Measurements from ENCODE around the gene SSRP1. TPM values are rescaled to one million over a fixed set of nuclear protein-coding genes. Genes with fewer than 3 reads are reported as not detected.

The SSRP1 gene
- total RNA-seq, 1 experiment from 2014 or later: 399 TPM

GRCh38 chr11:57358991-57359390 is 23.3 kb upstream of the SSRP1 start:
- Histone ChIP-seq H3K27ac (ENCODE audit: low read depth, low read length, poor library complexity, severe bottlenecking) (no peak overlapping the region), H3K27me3 (replicated peaks; ENCODE audit: insufficient read depth, low read depth, low read length, poor library complexity) (peaks cover 3% of the 10 kb centered on the region), H3K4me1 (ENCODE audit: insufficient read depth, low read length, poor library complexity, severe bottlenecking) (no peaks in the 10 kb centered on the region), H3K36me3 (ENCODE audit: insufficient read depth, low read length, poor library complexity, severe bottlenecking) (no peaks in the 10 kb centered on the region), H3K4me3 (ENCODE audit: low read depth, low read length, poor library complexity, severe bottlenecking) (no peak overlapping the region), H3K9me3 (ENCODE audit: low read depth, low read length, poor library complexity, severe bottlenecking) (no peaks in the 10 kb centered on the region)
- no TSS peak for BruUV-seq (replicated peaks)
- DNase-seq (ENCODE audit: low spot score): no peak
- ChIA-PET CTCF (no interaction called here), POLR2A (ENCODE audit: low non-redundant PET) (no interaction called here)
- intact Hi-C loops (cut with micrococcal nuclease; ENCODE audit: unreplicated experiment): no loop called here
- TF ChIP-seq, protein P1, sequence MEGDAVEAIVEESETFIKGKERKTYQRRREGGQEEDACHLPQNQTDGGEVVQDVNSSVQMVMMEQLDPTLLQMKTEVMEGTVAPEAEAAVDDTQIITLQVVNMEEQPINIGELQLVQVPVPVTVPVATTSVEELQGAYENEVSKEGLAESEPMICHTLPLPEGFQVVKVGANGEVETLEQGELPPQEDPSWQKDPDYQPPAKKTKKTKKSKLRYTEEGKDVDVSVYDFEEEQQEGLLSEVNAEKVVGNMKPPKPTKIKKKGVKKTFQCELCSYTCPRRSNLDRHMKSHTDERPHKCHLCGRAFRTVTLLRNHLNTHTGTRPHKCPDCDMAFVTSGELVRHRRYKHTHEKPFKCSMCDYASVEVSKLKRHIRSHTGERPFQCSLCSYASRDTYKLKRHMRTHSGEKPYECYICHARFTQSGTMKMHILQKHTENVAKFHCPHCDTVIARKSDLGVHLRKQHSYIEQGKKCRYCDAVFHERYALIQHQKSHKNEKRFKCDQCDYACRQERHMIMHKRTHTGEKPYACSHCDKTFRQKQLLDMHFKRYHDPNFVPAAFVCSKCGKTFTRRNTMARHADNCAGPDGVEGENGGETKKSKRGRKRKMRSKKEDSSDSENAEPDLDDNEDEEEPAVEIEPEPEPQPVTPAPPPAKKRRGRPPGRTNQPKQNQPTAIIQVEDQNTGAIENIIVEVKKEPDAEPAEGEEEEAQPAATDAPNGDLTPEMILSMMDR (conservative IDR thresholded peaks at IDR 0.05; ENCODE audit: low read depth, low read length): no peak
- TF ChIP-seq EZH2 (IDR thresholded peaks at IDR 0.05; ENCODE audit: borderline replicate concordance, low read depth, low read length, poor library complexity, severe bottlenecking): no peak

- Histone ChIP-seq H3K36me3 (ENCODE audit: insufficient read depth, low read length, poor library complexity, severe bottlenecking) (no peaks in the 10 kb centered on the region), H3K4me1 (ENCODE audit: insufficient read depth, low read length, poor library complexity, severe bottlenecking) (no peaks in the 10 kb centered on the region), H3K27me3 (replicated peaks; ENCODE audit: insufficient read depth, low read depth, low read length, poor library complexity) (peaks cover 3% of the 10 kb centered on the region), H3K9me3 (ENCODE audit: low read depth, low read length, poor library complexity, severe bottlenecking) (no peaks in the 10 kb centered on the region), H3K4me3 (ENCODE audit: low read depth, low read length, poor library complexity, severe bottlenecking) (no peak overlapping the region), H3K27ac (ENCODE audit: low read depth, low read length, poor library complexity, severe bottlenecking) (no peak overlapping the region)
- POLR2A ChIA-PET (ENCODE audit: low non-redundant PET): no interaction called here
- TF ChIP-seq, protein P1 (conservative IDR thresholded peaks at IDR 0.05; ENCODE audit: low read depth, low read length): no peak
- TF ChIP-seq EZH2 (IDR thresholded peaks at IDR 0.05; ENCODE audit: borderline replicate concordance, low read depth, low read length, poor library complexity, severe bottlenecking): no peak
- CTCF ChIA-PET: no interaction called here
- peak; percentile 47 for DNase-seq (ENCODE audit: low spot score)
- no TSS peak for BruUV-seq (replicated peaks)
- intact Hi-C loops (cut with micrococcal nuclease; ENCODE audit: unreplicated experiment): no loop called here
These were observed 22.9 kb upstream of the SSRP1 start for GRCh38 chr11:57358543-57358961.

DNA sequence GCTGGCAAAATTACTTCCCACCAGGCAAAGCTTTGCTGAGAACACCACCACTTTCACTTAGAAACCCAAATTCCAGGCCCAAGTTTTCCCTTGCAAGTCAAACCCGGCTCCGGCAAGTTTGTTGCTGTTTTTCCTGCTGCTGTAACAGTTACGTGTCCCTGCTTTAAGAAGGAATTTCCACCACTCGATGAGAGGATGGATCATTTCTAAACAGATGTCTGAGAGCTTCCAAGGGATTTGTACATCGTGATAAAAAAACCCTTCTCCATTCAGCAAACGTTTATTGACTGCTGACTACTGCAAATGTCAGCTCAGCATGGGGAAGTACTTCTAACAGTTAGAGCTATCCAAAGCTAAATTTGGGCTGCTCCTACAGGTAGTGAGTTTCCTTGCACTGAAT is 22.2 kb upstream of the SSRP1 start:
- POLR2A ChIA-PET (ENCODE audit: low non-redundant PET): no interaction called here
- Histone ChIP-seq H3K27ac (ENCODE audit: low read depth, low read length, poor library complexity, severe bottlenecking) (no peak overlapping the region), H3K27me3 (replicated peaks; ENCODE audit: insufficient read depth, low read depth, low read length, poor library complexity) (peaks cover under 1% of the 10 kb centered on the region), H3K4me3 (ENCODE audit: low read depth, low read length, poor library complexity, severe bottlenecking) (no peak overlapping the region), H3K9me3 (ENCODE audit: low read depth, low read length, poor library complexity, severe bottlenecking) (no peaks in the 10 kb centered on the region), H3K36me3 (ENCODE audit: insufficient read depth, low read length, poor library complexity, severe bottlenecking) (no peaks in the 10 kb centered on the region), H3K4me1 (ENCODE audit: insufficient read depth, low read length, poor library complexity, severe bottlenecking) (no peaks in the 10 kb centered on the region)
- CTCF ChIA-PET: no interaction called here
- no TSS peak for BruUV-seq (replicated peaks)
- no peak for DNase-seq (ENCODE audit: low spot score)
- no peak for TF ChIP-seq EZH2 (IDR thresholded peaks at IDR 0.05; ENCODE audit: borderline replicate concordance, low read depth, low read length, poor library complexity, severe bottlenecking)
- TF ChIP-seq, protein P1 (conservative IDR thresholded peaks at IDR 0.05; ENCODE audit: low read depth, low read length): no peak
- intact Hi-C loops (cut with micrococcal nuclease; ENCODE audit: unreplicated experiment): no loop called here

Measured in A673 (cell line).